HG02943 (cell line): ENCODE results near the gene PGAP3.
"Not testable (repeated sequence)": the region's sequence is repeated elsewhere in the genome, so short reads cannot be mapped to it uniquely, and the experiment has no call there.

Experiments
- ATAC-seq: cut with Tn5 transposase; IDR thresholded peaks from one replicate; pipeline ENCODE4 v1.9.1; 2021; ENCODE audit warnings: mild to moderate bottlenecking, low read depth, moderate library complexity; ENCODE audit not compliant: unreplicated experiment

The PGAP3 gene

GRCh38 chr17:39687546-39688474 is at the start of gene PGAP3:
PGAP3 (minus strand) TSS chr17:39688057; CDS start chr17:39688014, 43 bp downstream.
- ATAC-seq: peak; percentile 84

- ATAC-seq: no peak
Observed at GRCh38 chr17:39737206-39737759, 49.4 kb upstream of the PGAP3 start.

GRCh38 chr17:39736319-39737165 is 48.7 kb upstream of the PGAP3 start:
- ATAC-seq: no peak

GRCh38 chr17:39735882-39736281 is 48.0 kb upstream of the PGAP3 start:
- ATAC-seq: no peak

GRCh38 chr17:39732586-39732985 is 44.7 kb upstream of the PGAP3 start:
- no peak for ATAC-seq

GRCh38 chr17:39730095-39730921 is 42.5 kb upstream of the PGAP3 start, which contains the start of gene MIEN1:
MIEN1 (minus strand) TSS chr17:39730532; CDS start chr17:39730495, 37 bp downstream.
- peak; percentile 81 for ATAC-seq

GRCh38 chr17:39729280-39729851 is 41.5 kb upstream of the PGAP3 start:
- ATAC-seq: no peak

- ATAC-seq: no peak
Observed at GRCh38 chr17:39727556-39727955, 39.7 kb upstream of the PGAP3 start.

- no peak for ATAC-seq
Observed at GRCh38 chr17:39726617-39727016, 38.8 kb upstream of the PGAP3 start.

GRCh38 chr17:39725923-39726322 is 38.1 kb upstream of the PGAP3 start:
- not testable (repeated sequence) for ATAC-seq

- ATAC-seq: no peak
Observed at GRCh38 chr17:39724731-39725130, 36.9 kb upstream of the PGAP3 start.

- no peak for ATAC-seq
Observed at GRCh38 chr17:39722965-39723848, 35.4 kb upstream of the PGAP3 start.

- ATAC-seq: no peak
Observed at GRCh38 chr17:39722104-39722503, 34.2 kb upstream of the PGAP3 start.

GRCh38 chr17:39719563-39720355 is 31.9 kb upstream of the PGAP3 start:
- no peak for ATAC-seq

- no peak for ATAC-seq
Observed at GRCh38 chr17:39717660-39718059, 29.8 kb upstream of the PGAP3 start.

- ATAC-seq: no peak
Observed at GRCh38 chr17:39716879-39717536, 29.2 kb upstream of the PGAP3 start.

GRCh38 chr17:39716073-39716818 is 28.4 kb upstream of the PGAP3 start:
- no peak for ATAC-seq
